Neural progenitor cell (in vitro differentiated cells): ENCODE measurements around the gene H1-8. TPM values are rescaled to one million over a fixed set of nuclear protein-coding genes. Genes with fewer than 3 reads are reported as not detected.
A peak's percentile ranks its signal among the peaks of the same experiment; 100 is the strongest.

Source experiments
- DNase-seq: peaks from one replicate; pipeline ENCODE4 v3.0.0-alpha.2; 2016; ENCODE audit warnings: low spot score
- H2AFZ ChIP-seq: fragments of 200-600 bp; sonication (generic); replicated peaks from 2 replicates; pipeline ENCODE4 v1.6.1; 2016; ENCODE audit warnings: antibody characterized with exemption
- H3F3A ChIP-seq: fragments of 200-600 bp; sonication (generic); 2 replicates; pipeline ENCODE4 v1.6.1; 2016; ENCODE audit warnings: antibody characterized with exemption, low read depth
- H3K27ac ChIP-seq: fragments of 200-600 bp; sonication (generic); 2 replicates; pipeline ENCODE4 v1.5.1; 2016; ENCODE audit warnings: mild to moderate bottlenecking
- H3K27me3 ChIP-seq: fragments of 200-600 bp; sonication (generic); 2 replicates; pipeline ENCODE4 v1.6.1; 2016; ENCODE audit warnings: mild to moderate bottlenecking, moderate library complexity
- H3K36me3 ChIP-seq: fragments of 200-600 bp; sonication (generic); 2 replicates; pipeline ENCODE4 v1.5.1; 2016
- H3K4me1 ChIP-seq: fragments of 200-600 bp; sonication (generic); 2 replicates; pipeline ENCODE4 v1.6.1; 2016; ENCODE audit warnings: mixed run types
- H3K4me2 ChIP-seq: fragments of 200-600 bp; sonication (generic); 2 replicates; pipeline ENCODE4 v1.6.1; 2016
- H3K4me3 ChIP-seq: fragments of 200-600 bp; sonication (generic); 2 replicates; pipeline ENCODE4 v1.5.1; 2016
- H3K79me2 ChIP-seq: fragments of 200-600 bp; sonication (generic); 2 replicates; pipeline ENCODE4 v1.6.1; 2016; ENCODE audit warnings: low read depth
- H3K9ac ChIP-seq: fragments of 200-600 bp; sonication (generic); 2 replicates; pipeline ENCODE4 v1.6.1; 2016
- H3K9me3 ChIP-seq: fragments of 200-600 bp; sonication (generic); 2 replicates; pipeline ENCODE4 v1.5.1; 2016; ENCODE audit warnings: low read depth
- H4K20me1 ChIP-seq: fragments of 200-600 bp; sonication (generic); 2 replicates; pipeline ENCODE4 v1.6.1; 2016; ENCODE audit warnings: low read depth
- H3K27ac Mint-ChIP-seq: 3 replicates; pipeline ENCODE4 v1.8.0; 2021; ENCODE audit warnings: mixed read lengths
- H3K27me3 Mint-ChIP-seq: 2 replicates; pipeline ENCODE4 v1.8.0; 2022; ENCODE audit warnings: low read depth, mild to moderate bottlenecking, inconsistent platforms, moderate library complexity, mixed read lengths; ENCODE audit not compliant: insufficient read depth
- H3K36me3 Mint-ChIP-seq: 3 replicates; pipeline ENCODE4 v1.8.0; 2021; ENCODE audit warnings: mixed read lengths
- H3K4me1 Mint-ChIP-seq: 3 replicates; pipeline ENCODE4 v1.8.0; 2021; ENCODE audit warnings: mixed read lengths
- H3K4me3 Mint-ChIP-seq: 3 replicates; pipeline ENCODE4 v1.8.0; 2021; ENCODE audit warnings: mild to moderate bottlenecking, moderate library complexity, mixed read lengths
- H3K9me3 Mint-ChIP-seq: 3 replicates; pipeline ENCODE4 v1.8.0; 2020; ENCODE audit warnings: mixed read lengths
- EZH2 ChIP-seq: fragments of 200-600 bp; sonication (generic); IDR thresholded peaks from 2 replicates; pipeline ENCODE4 v1.6.1; 2017; ENCODE audit warnings: antibody characterized with exemption, mild to moderate bottlenecking, moderate library complexity
- EZH2phosphoT487 ChIP-seq: fragments of 200-600 bp; sonication (generic); IDR thresholded peaks from 2 replicates; pipeline ENCODE4 v1.6.1; 2017; ENCODE audit warnings: antibody characterized with exemption
- total RNA-seq: library from RNA; depleted of rRNA; stranded (reverse); fragments of >200 nt; gene quantifications from 2 replicates; pipeline ENCODE4 v1.2.3, GENCODE V29; 2015; ENCODE audit warnings: low replicate concordance
- TF ChIP-seq, protein P1 (sequence below): fragments of 200-600 bp; sonication (generic); IDR thresholded peaks from 2 replicates; pipeline ENCODE4 v1.5.1; 2017; ENCODE audit warnings: antibody characterized with exemption, mild to moderate bottlenecking

The H1-8 gene
- total RNA-seq, 1 donor from 2014 or later = not detected

DNA sequence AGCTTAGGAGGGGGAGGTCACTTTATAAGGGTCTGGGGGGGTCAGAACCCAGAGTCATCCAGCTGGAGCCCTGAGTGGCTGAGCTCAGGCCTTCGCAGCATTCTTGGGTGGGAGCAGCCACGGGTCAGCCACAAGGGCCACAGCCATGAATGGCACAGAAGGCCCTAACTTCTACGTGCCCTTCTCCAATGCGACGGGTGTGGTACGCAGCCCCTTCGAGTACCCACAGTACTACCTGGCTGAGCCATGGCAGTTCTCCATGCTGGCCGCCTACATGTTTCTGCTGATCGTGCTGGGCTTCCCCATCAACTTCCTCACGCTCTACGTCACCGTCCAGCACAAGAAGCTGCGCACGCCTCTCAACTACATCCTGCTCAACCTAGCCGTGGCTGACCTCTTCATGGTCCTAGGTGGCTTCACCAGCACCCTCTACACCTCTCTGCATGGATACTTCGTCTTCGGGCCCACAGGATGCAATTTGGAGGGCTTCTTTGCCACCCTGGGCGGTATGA lies 14.3 kb upstream of the H1-8 start, which contains the start of gene RHO:
Gene RHO (plus strand): TSS at position 51 of the 512 bp plus-strand sequence. CDS start 95 bp downstream, at position 146.
- H3K27ac Mint-ChIP-seq = peak within 1 kb of the TSS; percentile 73
- H3K4me1 Mint-ChIP-seq = peaks cover 28% of the 10 kb centered on the region
- Histone ChIP-seq H3K36me3 (no peaks in the 10 kb centered on the region), H3F3A (peaks cover 5% of the 10 kb centered on the region), H3K79me2 (no peaks in the 10 kb centered on the region), H3K4me3 (no peak within 1 kb of the TSS), H3K4me2 (no peak within 1 kb of the TSS), H3K4me1 (peaks cover 26% of the 10 kb centered on the region), H3K27ac (no peak within 1 kb of the TSS), H2AFZ (no peak within 1 kb of the TSS), H3K27me3 (no peaks in the 10 kb centered on the region), H4K20me1 (no peaks in the 10 kb centered on the region), H3K9me3 (no peaks in the 10 kb centered on the region), H3K9ac (no peak within 1 kb of the TSS)
- H3K27me3 Mint-ChIP-seq = peaks cover 6% of the 10 kb centered on the region
- H3K4me3 Mint-ChIP-seq = peak within 1 kb of the TSS; percentile 39
- peaks cover 2% of the 10 kb centered on the region for H3K9me3 Mint-ChIP-seq
- no peak for DNase-seq
- no peaks in the 10 kb centered on the region for H3K36me3 Mint-ChIP-seq
- no peak for TF ChIP-seq EZH2
- TF ChIP-seq EZH2phosphoT487 = no peak
- TF ChIP-seq, protein P1, sequence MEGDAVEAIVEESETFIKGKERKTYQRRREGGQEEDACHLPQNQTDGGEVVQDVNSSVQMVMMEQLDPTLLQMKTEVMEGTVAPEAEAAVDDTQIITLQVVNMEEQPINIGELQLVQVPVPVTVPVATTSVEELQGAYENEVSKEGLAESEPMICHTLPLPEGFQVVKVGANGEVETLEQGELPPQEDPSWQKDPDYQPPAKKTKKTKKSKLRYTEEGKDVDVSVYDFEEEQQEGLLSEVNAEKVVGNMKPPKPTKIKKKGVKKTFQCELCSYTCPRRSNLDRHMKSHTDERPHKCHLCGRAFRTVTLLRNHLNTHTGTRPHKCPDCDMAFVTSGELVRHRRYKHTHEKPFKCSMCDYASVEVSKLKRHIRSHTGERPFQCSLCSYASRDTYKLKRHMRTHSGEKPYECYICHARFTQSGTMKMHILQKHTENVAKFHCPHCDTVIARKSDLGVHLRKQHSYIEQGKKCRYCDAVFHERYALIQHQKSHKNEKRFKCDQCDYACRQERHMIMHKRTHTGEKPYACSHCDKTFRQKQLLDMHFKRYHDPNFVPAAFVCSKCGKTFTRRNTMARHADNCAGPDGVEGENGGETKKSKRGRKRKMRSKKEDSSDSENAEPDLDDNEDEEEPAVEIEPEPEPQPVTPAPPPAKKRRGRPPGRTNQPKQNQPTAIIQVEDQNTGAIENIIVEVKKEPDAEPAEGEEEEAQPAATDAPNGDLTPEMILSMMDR = no peak

DNA sequence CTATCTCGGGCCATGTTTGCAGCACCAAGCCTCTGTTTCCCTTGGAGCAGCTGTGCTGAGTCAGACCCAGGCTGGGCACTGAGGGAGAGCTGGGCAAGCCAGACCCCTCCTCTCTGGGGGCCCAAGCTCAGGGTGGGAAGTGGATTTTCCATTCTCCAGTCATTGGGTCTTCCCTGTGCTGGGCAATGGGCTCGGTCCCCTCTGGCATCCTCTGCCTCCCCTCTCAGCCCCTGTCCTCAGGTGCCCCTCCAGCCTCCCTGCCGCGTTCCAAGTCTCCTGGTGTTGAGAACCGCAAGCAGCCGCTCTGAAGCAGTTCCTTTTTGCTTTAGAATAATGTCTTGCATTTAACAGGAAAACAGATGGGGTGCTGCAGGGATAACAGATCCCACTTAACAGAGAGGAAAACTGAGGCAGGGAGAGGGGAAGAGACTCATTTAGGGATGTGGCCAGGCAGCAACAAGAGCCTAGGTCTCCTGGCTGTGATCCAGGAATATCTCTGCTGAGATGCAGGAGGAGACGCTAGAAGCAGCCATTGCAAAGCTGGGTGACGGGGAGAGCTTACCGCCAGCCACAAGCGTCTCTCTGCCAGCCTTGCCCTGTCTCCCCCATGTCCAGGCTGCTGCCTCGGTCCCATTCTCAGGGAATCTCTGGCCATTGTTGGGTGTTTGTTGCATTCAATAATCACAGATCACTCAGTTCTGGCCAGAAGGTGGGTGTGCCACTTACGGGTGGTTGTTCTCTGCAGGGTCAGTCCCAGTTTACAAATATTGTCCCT lies 13.4 kb upstream of the H1-8 start:
- H2AFZ ChIP-seq = peak overlapping the region; percentile 5
- no peaks in the 10 kb centered on the region for H3K9me3 ChIP-seq
- H3K4me1 Mint-ChIP-seq = peaks cover 34% of the 10 kb centered on the region
- no peaks in the 10 kb centered on the region for H4K20me1 ChIP-seq
- peak overlapping the region; percentile 60 for H3K27ac Mint-ChIP-seq
- H3K27me3 ChIP-seq = no peaks in the 10 kb centered on the region
- no peaks in the 10 kb centered on the region for H3K79me2 ChIP-seq
- peaks cover 5% of the 10 kb centered on the region for H3F3A ChIP-seq
- H3K9me3 Mint-ChIP-seq = peaks cover 2% of the 10 kb centered on the region
- no peak overlapping the region for H3K4me3 ChIP-seq
- peaks cover 26% of the 10 kb centered on the region for H3K4me1 ChIP-seq
- no peak overlapping the region for H3K27ac ChIP-seq
- no peak overlapping the region for H3K9ac ChIP-seq
- H3K36me3 ChIP-seq = no peaks in the 10 kb centered on the region
- peaks cover 10% of the 10 kb centered on the region for H3K27me3 Mint-ChIP-seq
- no peaks in the 10 kb centered on the region for H3K36me3 Mint-ChIP-seq
- DNase-seq = no peak
- H3K4me2 ChIP-seq = peak overlapping the region; percentile 27
- H3K4me3 Mint-ChIP-seq = no peak overlapping the region
- TF ChIP-seq, protein P1 = no peak
- TF ChIP-seq EZH2 = no peak
- TF ChIP-seq EZH2phosphoT487 = no peak

DNA sequence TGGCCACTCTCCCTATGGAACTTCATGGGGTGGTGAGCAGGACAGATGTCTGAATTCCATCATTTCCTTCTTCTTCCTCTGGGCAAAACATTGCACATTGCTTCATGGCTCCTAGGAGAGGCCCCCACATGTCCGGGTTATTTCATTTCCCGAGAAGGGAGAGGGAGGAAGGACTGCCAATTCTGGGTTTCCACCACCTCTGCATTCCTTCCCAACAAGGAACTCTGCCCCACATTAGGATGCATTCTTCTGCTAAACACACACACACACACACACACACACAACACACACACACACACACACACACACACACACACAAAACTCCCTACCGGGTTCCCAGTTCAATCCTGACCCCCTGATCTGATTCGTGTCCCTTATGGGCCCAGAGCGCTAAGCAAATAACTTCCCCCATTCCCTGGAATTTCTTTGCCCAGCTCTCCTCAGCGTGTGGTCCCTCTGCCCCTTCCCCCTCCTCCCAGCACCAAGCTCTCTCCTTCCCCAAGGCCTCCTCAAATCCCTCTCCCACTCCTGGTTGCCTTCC lies 12.7 kb upstream of the H1-8 start:
- peak overlapping the region; percentile 32 for H2AFZ ChIP-seq
- no peaks in the 10 kb centered on the region for H3K36me3 Mint-ChIP-seq
- no peak overlapping the region for H3K4me3 ChIP-seq
- H3K9me3 Mint-ChIP-seq = peaks cover 2% of the 10 kb centered on the region
- H3K9ac ChIP-seq = no peak overlapping the region
- no peaks in the 10 kb centered on the region for H3K36me3 ChIP-seq
- peak overlapping the region; percentile 60 for H3K27ac Mint-ChIP-seq
- H3K4me1 ChIP-seq = peaks cover 26% of the 10 kb centered on the region
- H4K20me1 ChIP-seq = no peaks in the 10 kb centered on the region
- no peak overlapping the region for H3K27ac ChIP-seq
- no peaks in the 10 kb centered on the region for H3K9me3 ChIP-seq
- no peaks in the 10 kb centered on the region for H3K27me3 ChIP-seq
- peaks cover 34% of the 10 kb centered on the region for H3K4me1 Mint-ChIP-seq
- no peaks in the 10 kb centered on the region for H3K79me2 ChIP-seq
- H3F3A ChIP-seq = peaks cover 5% of the 10 kb centered on the region
- TF ChIP-seq EZH2 = no peak
- TF ChIP-seq, protein P1 = no peak
- TF ChIP-seq EZH2phosphoT487 = no peak
- peaks cover 12% of the 10 kb centered on the region for H3K27me3 Mint-ChIP-seq
- H3K4me2 ChIP-seq = peak overlapping the region; percentile 27
- peak; percentile 64 for DNase-seq
- no peak overlapping the region for H3K4me3 Mint-ChIP-seq
